IMR-90 (cell line): ENCODE measurements around the gene SCGB1A1. TPM values are rescaled to one million over a fixed set of nuclear protein-coding genes. Genes with fewer than 3 reads are reported as not detected.

Experiments
- ATAC-seq: fragments of 200-7000 bp; cut with Tn5 transposase; 2 replicates; pipeline ENCODE4 v1.9.1; 2020; ENCODE audit warnings: low read depth, mild to moderate bottlenecking, moderate library complexity
- BruUV-seq: library from RNA; stranded (reverse); fragments of 400-500 nt; replicated peaks from 2 replicates; lab custom pipeline; 2021; lab: Mats Ljungman, UMichigan
- CTCF ChIA-PET: fragments of 300-600 bp; formaldehyde crosslinking; extraction: SDS; loops from one replicate; lab custom pipeline; 2021; ENCODE audit warnings: antibody characterized with exemption; lab: Yijun Ruan, JAX
- POLR2A ChIA-PET: fragments of 300-600 bp; sonication (Branson Sonifier 250); formaldehyde crosslinking; loops from one replicate; lab custom pipeline; 2022; ENCODE audit warnings: antibody characterized with exemption; ENCODE audit not compliant: unreplicated experiment; lab: Charles Lee
- DNase-seq: peaks from one replicate; pipeline ENCODE4 v3.0.0; 2013
- H2AFZ ChIP-seq: replicated peaks from 2 replicates; pipeline ENCODE3; 2013; ENCODE audit warnings: low read length, mild to moderate bottlenecking; ENCODE audit not compliant: poor library complexity
- H2AK5ac ChIP-seq: 2 replicates; pipeline ENCODE4 v1.6.1; 2013; ENCODE audit warnings: low read depth, low read length, inconsistent platforms
- H2AK9ac ChIP-seq: replicated peaks from 2 replicates; pipeline ENCODE3; 2013; ENCODE audit warnings: mild to moderate bottlenecking, low read depth, low read length, moderate library complexity; ENCODE audit not compliant: poor library complexity
- H2BK120ac ChIP-seq: 2 replicates; pipeline ENCODE4 v1.6.1; 2013; ENCODE audit warnings: low read depth, low read length, inconsistent platforms
- H2BK15ac ChIP-seq: 3 replicates; pipeline ENCODE4 v1.6.1; 2013; ENCODE audit warnings: low read depth, low read length, inconsistent platforms
- H2BK20ac ChIP-seq: 2 replicates; pipeline ENCODE4 v1.6.1; 2013; ENCODE audit warnings: low read depth, mild to moderate bottlenecking, inconsistent platforms, low read length, moderate library complexity
- H2BK5ac ChIP-seq: 2 replicates; pipeline ENCODE4 v1.6.1; 2013; ENCODE audit warnings: mild to moderate bottlenecking, low read depth, low read length, inconsistent platforms; ENCODE audit not compliant: poor library complexity, severe bottlenecking
- H3K14ac ChIP-seq: replicated peaks from 2 replicates; pipeline ENCODE4 v1.6.1; 2013; ENCODE audit warnings: low read depth, low read length, inconsistent platforms
- H3K18ac ChIP-seq: 2 replicates; pipeline ENCODE4 v1.6.1; 2013; ENCODE audit warnings: low read depth, low read length, control low read depth
- H3K23ac ChIP-seq: 2 replicates; pipeline ENCODE4 v1.6.1; 2013; ENCODE audit warnings: low read depth, low read length, inconsistent platforms
- H3K27ac ChIP-seq: 2 replicates; pipeline ENCODE4 v1.5.1; 2013; ENCODE audit warnings: mild to moderate bottlenecking, control low read depth, low read length; ENCODE audit not compliant: insufficient read depth
- H3K27me3 ChIP-seq: 2 replicates; pipeline ENCODE4 v1.6.1; 2013; ENCODE audit warnings: low read length; ENCODE audit not compliant: control insufficient read depth, insufficient read depth
- H3K36me3 ChIP-seq: 2 replicates; pipeline ENCODE4 v1.6.1; 2013; ENCODE audit warnings: low read length, mixed read lengths; ENCODE audit not compliant: control insufficient read depth, insufficient read depth
- H3K4ac ChIP-seq: 2 replicates; pipeline ENCODE4 v1.6.1; 2013; ENCODE audit warnings: low read depth, low read length, inconsistent platforms
- H3K4me1 ChIP-seq: 2 replicates; pipeline ENCODE4 v1.6.1; 2013; ENCODE audit warnings: low read length, mixed read lengths; ENCODE audit not compliant: control insufficient read depth, insufficient read depth
- H3K4me2 ChIP-seq: 2 replicates; pipeline ENCODE4 v1.6.1; 2013; ENCODE audit warnings: low read depth, mild to moderate bottlenecking, control low read depth, low read length, moderate library complexity
- H3K4me3 ChIP-seq: 2 replicates; pipeline ENCODE4 v1.5.1; 2013; ENCODE audit warnings: low read depth, mild to moderate bottlenecking, control low read depth, low read length, moderate library complexity; ENCODE audit not compliant: insufficient read depth
- H3K56ac ChIP-seq: 2 replicates; pipeline ENCODE4 v1.6.1; 2013; ENCODE audit warnings: low read length, inconsistent platforms; ENCODE audit not compliant: insufficient read depth; ENCODE audit errors: extremely low read depth
- H3K79me1 ChIP-seq, 2 experiments: 2 replicates each; pipeline ENCODE4 v1.6.1; 2013; ENCODE audit warnings: low read length in 2 of 2, inconsistent platforms in 1 of 2, low read depth in 1 of 2
- H3K9ac ChIP-seq: 2 replicates; pipeline ENCODE4 v1.6.1; 2013; ENCODE audit warnings: low read depth, low read length, control low read depth
- H3K9me1 ChIP-seq: 2 replicates; pipeline ENCODE4 v1.6.1; 2013; ENCODE audit warnings: low read length, inconsistent platforms; ENCODE audit not compliant: insufficient read depth
- H3K9me3 ChIP-seq: 2 replicates; pipeline ENCODE4 v1.6.1; 2013; ENCODE audit warnings: low read length; ENCODE audit not compliant: control insufficient read depth, insufficient read depth
- H4K20me1 ChIP-seq: 2 replicates; pipeline ENCODE4 v1.6.1; 2013; ENCODE audit warnings: low read length, inconsistent platforms; ENCODE audit not compliant: insufficient read depth
- H4K5ac ChIP-seq: 2 replicates; pipeline ENCODE4 v1.6.1; 2013; ENCODE audit warnings: mild to moderate bottlenecking, low read depth, low read length, control low read depth
- H4K8ac ChIP-seq, 2 experiments: 2 replicates each; pipeline ENCODE4 v1.6.1; 2013; ENCODE audit warnings: low read depth in 2 of 2, low read length in 2 of 2, control low read depth in 1 of 2, inconsistent platforms in 1 of 2
- H4K91ac ChIP-seq: 2 replicates; pipeline ENCODE4 v1.6.1; 2013; ENCODE audit warnings: low read depth, low read length, inconsistent platforms; ENCODE audit not compliant: insufficient read depth
- BHLHE40 ChIP-seq: fragments of 150-350 bp; IDR thresholded peaks from 2 replicates; pipeline ENCODE4 v1.6.1; 2016; ENCODE audit warnings: mild to moderate bottlenecking, low read depth, low read length
- CEBPB ChIP-seq: IDR thresholded peaks from 2 replicates; pipeline ENCODE4 v1.6.1; 2012; ENCODE audit warnings: low read depth, low read length, improper control_type of control experiment
- ELK1 ChIP-seq: fragments of 150-350 bp; IDR thresholded peaks from 2 replicates; pipeline ENCODE4 v1.6.1; 2016; ENCODE audit warnings: low read depth, mild to moderate bottlenecking, low read length, moderate library complexity, borderline replicate concordance
- FOS ChIP-seq: fragments of 150-350 bp; IDR thresholded peaks from 2 replicates; pipeline ENCODE4 v1.6.1; 2016; ENCODE audit warnings: low read depth, low read length
- MAFK ChIP-seq: IDR thresholded peaks from 2 replicates; pipeline ENCODE4 v1.6.1; 2012; ENCODE audit warnings: low read depth, low read length, improper control_type of control experiment
- MAZ ChIP-seq: IDR thresholded peaks from 2 replicates; pipeline ENCODE4 v1.6.1; 2012; ENCODE audit warnings: low read depth, mild to moderate bottlenecking, low read length, improper control_type of control experiment, moderate library complexity, borderline replicate concordance
- NFE2L2 ChIP-seq: fragments of 150-350 bp; IDR thresholded peaks from 2 replicates; pipeline ENCODE4 v1.6.1; 2016; ENCODE audit warnings: low read depth, mild to moderate bottlenecking, low read length
- RAD21 ChIP-seq: IDR thresholded peaks from 2 replicates; pipeline ENCODE4 v1.6.1; 2012; ENCODE audit warnings: low read length, improper control_type of control experiment
- RFX5 ChIP-seq: IDR thresholded peaks from 2 replicates; pipeline ENCODE4 v1.8.0; 2012; ENCODE audit warnings: low read depth, mild to moderate bottlenecking, low read length, moderate library complexity
- SMC3 ChIP-seq: fragments of 150-350 bp; IDR thresholded peaks from 2 replicates; pipeline ENCODE4 v1.6.1; 2016; ENCODE audit warnings: low read depth, mild to moderate bottlenecking, antibody characterized with exemption, low read length, moderate library complexity
- USF2 ChIP-seq: fragments of 150-350 bp; IDR thresholded peaks from 2 replicates; pipeline ENCODE4 v1.6.1; 2017; ENCODE audit warnings: mild to moderate bottlenecking, antibody characterized with exemption, low read length, low read depth
- WGBS, 2 experiments: methylation state at CpG; one replicate each; pipeline versions ENCODE4 v1.1.5 to v1.1.7; 2013; ENCODE audit warnings: missing lambda C conversion rate in 2 of 2; ENCODE audit not compliant: insufficient read length in 1 of 2; ENCODE audit errors: extremely low coverage in 2 of 2; 5-methylcytosine and 5-hydroxymethylcytosine counted together
- dilution Hi-C: fragments of 300-500 bp; cut with HindIII; formaldehyde crosslinking; loops from one replicate; pipeline ENCODE4 v1.14.3; 2018; ENCODE audit warnings: low sequenced_read_pairs; ENCODE audit not compliant: unreplicated experiment
- in situ Hi-C: fragments of 300-500 bp; cut with MboI; formaldehyde crosslinking; loops from 3 replicates; pipeline ENCODE4 v1.14.3; 2019; ENCODE audit warnings: low sequenced_read_pairs, inconsistent platforms, mixed read lengths
- intact Hi-C: fragments of 100-400 bp; cut with micrococcal nuclease; formaldehyde crosslinking; loops from 2 replicates; pipeline ENCODE4 v1.10.0; 2022
- polyA plus RNA-seq, 3 experiments: library from polyadenylated mRNA; depleted of rRNA; stranded (reverse); fragments of >200 nt; gene quantifications; 2 replicates each; pipeline ENCODE4 v1.2.3, GENCODE V29; 2012; ENCODE audit warnings: low replicate concordance in 1 of 3
- total RNA-seq: library from RNA; depleted of rRNA; stranded (reverse); fragments of >200 nt; gene quantifications from 2 replicates; pipeline ENCODE4 v1.2.3, GENCODE V29; 2012
- TF ChIP-seq, protein P1 (sequence below): conservative IDR thresholded peaks from 2 replicates; pipeline ENCODE4 v1.5.1; 2012; ENCODE audit warnings: mild to moderate bottlenecking, low read depth, low read length, improper control_type of control experiment

SCGB1A1 gene
- total and polyA plus RNA-seq, 2 of the 4 experiments (the other 2 are of a cell fraction): not detected

- peak overlapping the region; percentile 78 for H3K27ac ChIP-seq
- no peaks in the 10 kb centered on the region for H3K36me3 ChIP-seq
- no peak for ATAC-seq
- intact Hi-C loops (no loop called here), dilution Hi-C loops (no loop called here), in situ Hi-C loops (no loop called here)
- H3K18ac ChIP-seq: peak overlapping the region; percentile 98
- peaks cover 22% of the 10 kb centered on the region for H3K9me1 ChIP-seq
- H3K4me1 ChIP-seq: peaks cover 26% of the 10 kb centered on the region
- peak overlapping the region; percentile 81 for H3K4ac ChIP-seq
- 0 out of 2 replicates have a peak overlapping the region, but pooled peaks have one; percentile 7 for H3K9ac ChIP-seq
- no peak overlapping the region for H3K4me3 ChIP-seq
- peak overlapping the region; percentile 98 for H2AK5ac ChIP-seq
- no peaks in the 10 kb centered on the region for H4K20me1 ChIP-seq
- H2BK15ac ChIP-seq: peak overlapping the region; percentile 90; the same call in 2 of the 3 replicates
- H3K79me1 ChIP-seq: peaks cover 0 to 34% of the 10 kb centered on the region in 2 experiments; a peak in 2 of 4 replicates
- H2BK5ac ChIP-seq: peak overlapping the region; percentile 90
- peak overlapping the region; percentile 96 for H4K91ac ChIP-seq
- H2BK120ac ChIP-seq: peak overlapping the region; percentile 89
- peak overlapping the region; percentile 92 for H2AK9ac ChIP-seq
- CTCF ChIA-PET: interaction anchor here (1.2 to 2.1 kb wide), 2 partner anchors 32 to 133 kb away, joined by 3 to 7 read pairs; no protein-coding TSS in a partner anchor
- peak; percentile 58 for DNase-seq
- peak overlapping the region; percentile 32 to 93; a peak in 3 of 4 replicates for H4K8ac ChIP-seq
- POLR2A ChIA-PET: no interaction called here
- H3K9me3 ChIP-seq: no peaks in the 10 kb centered on the region
- H3K4me2 ChIP-seq: peak overlapping the region; percentile 68
- no peaks in the 10 kb centered on the region for H3K27me3 ChIP-seq
- 68% methylated on average over 2 of the region's 6 CpGs; no CpG with 5 or more reads in 1 of the 2 experiments for WGBS, 2 experiments
- no TSS peak for BruUV-seq
- peak overlapping the region; percentile 76 for H2BK20ac ChIP-seq
- no peak for TF ChIP-seq FOS
- no peak for TF ChIP-seq ELK1
- peak; percentile 30; the same call in 1 of the 2 replicates for TF ChIP-seq BHLHE40
- TF ChIP-seq MAZ: no peak
- no peak for TF ChIP-seq SMC3
- peak; percentile 71 for TF ChIP-seq NFE2L2
- TF ChIP-seq MAFK: peak; percentile 47
- TF ChIP-seq, protein P1, sequence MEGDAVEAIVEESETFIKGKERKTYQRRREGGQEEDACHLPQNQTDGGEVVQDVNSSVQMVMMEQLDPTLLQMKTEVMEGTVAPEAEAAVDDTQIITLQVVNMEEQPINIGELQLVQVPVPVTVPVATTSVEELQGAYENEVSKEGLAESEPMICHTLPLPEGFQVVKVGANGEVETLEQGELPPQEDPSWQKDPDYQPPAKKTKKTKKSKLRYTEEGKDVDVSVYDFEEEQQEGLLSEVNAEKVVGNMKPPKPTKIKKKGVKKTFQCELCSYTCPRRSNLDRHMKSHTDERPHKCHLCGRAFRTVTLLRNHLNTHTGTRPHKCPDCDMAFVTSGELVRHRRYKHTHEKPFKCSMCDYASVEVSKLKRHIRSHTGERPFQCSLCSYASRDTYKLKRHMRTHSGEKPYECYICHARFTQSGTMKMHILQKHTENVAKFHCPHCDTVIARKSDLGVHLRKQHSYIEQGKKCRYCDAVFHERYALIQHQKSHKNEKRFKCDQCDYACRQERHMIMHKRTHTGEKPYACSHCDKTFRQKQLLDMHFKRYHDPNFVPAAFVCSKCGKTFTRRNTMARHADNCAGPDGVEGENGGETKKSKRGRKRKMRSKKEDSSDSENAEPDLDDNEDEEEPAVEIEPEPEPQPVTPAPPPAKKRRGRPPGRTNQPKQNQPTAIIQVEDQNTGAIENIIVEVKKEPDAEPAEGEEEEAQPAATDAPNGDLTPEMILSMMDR: no peak
- TF ChIP-seq RAD21: no peak
- TF ChIP-seq USF2: no peak
- peak; percentile 58; the same call in 1 of the 2 replicates for TF ChIP-seq CEBPB
- no peak for TF ChIP-seq RFX5
- peak overlapping the region; percentile 82 for H2AFZ ChIP-seq
- H3K56ac ChIP-seq: peak overlapping the region; percentile 29; the same call in 1 of the 2 replicates
- H3K23ac ChIP-seq: peak overlapping the region; percentile 97
- H4K5ac ChIP-seq: peak overlapping the region; percentile 90
- peak overlapping the region; percentile 21 for H3K14ac ChIP-seq
These were observed 8.9 kb downstream of the SCGB1A1 start for GRCh38 chr11:62427630-62428233.
